ENCODE measurements around the gene OLFM4. TPM values are rescaled to one million over a fixed set of nuclear protein-coding genes. Genes with fewer than 3 reads are reported as not detected.

Gene OLFM4
- total and polyA plus RNA-seq, 9 donors = 0.07 to 0.98 (median 0.35) TPM; not detected in 1

- H3K9me3 ChIP-seq = no peaks in the 10 kb centered on the region
- DNase-seq = no peak
- H3K36me3 ChIP-seq = no peaks in the 10 kb centered on the region
- H3K27me3 ChIP-seq = no peaks in the 10 kb centered on the region
- no peaks in the 10 kb centered on the region for H3K4me1 ChIP-seq (ENCODE audit: insufficient read depth)
- H3K27ac ChIP-seq = no peak overlapping the region
- WGBS, 3 donors = 81 to 83% (median 82%) methylated on average over 1 of the region's 1 CpG
- H3K4me3 ChIP-seq = no peak overlapping the region
- TF ChIP-seq EP300 (IDR thresholded peaks at IDR 0.05) (no peak), CTCF (IDR thresholded peaks at IDR 0.05) (no peak), POLR2A (IDR thresholded peaks at IDR 0.05) (no peak)
- intact Hi-C loops (cut with DNase I) = no loop called here
These were observed 33.7 kb upstream of the OLFM4 start for GRCh38 chr13:52994865-52995264.

- 92 to 94% (median 93%) methylated on average over 2 of the region's 2 CpGs for WGBS, 3 donors
- intact Hi-C loops (cut with DNase I) = no loop called here
- Histone ChIP-seq H3K4me1 (ENCODE audit: insufficient read depth) (no peaks in the 10 kb centered on the region), H3K4me3 (no peak overlapping the region), H3K27me3 (no peaks in the 10 kb centered on the region), H3K27ac (no peak overlapping the region), H3K36me3 (no peaks in the 10 kb centered on the region), H3K9me3 (no peaks in the 10 kb centered on the region)
- no peak for DNase-seq
- TF ChIP-seq CTCF (IDR thresholded peaks at IDR 0.05) (no peak), EP300 (IDR thresholded peaks at IDR 0.05) (no peak), POLR2A (IDR thresholded peaks at IDR 0.05) (no peak)
These were observed 32.7 kb upstream of the OLFM4 start for GRCh38 chr13:52995946-52996345.

- 76 to 82% (median 76%) methylated on average over 5 of the region's 5 CpGs for WGBS, 3 donors
- Histone ChIP-seq H3K27me3 (no peaks in the 10 kb centered on the region), H3K36me3 (no peaks in the 10 kb centered on the region), H3K4me3 (no peak overlapping the region), H3K9me3 (no peaks in the 10 kb centered on the region), H3K4me1 (ENCODE audit: insufficient read depth) (no peaks in the 10 kb centered on the region), H3K27ac (no peak overlapping the region)
- no peak for DNase-seq
- intact Hi-C loops (cut with DNase I) = no loop called here
- no peak for TF ChIP-seq POLR2A (IDR thresholded peaks at IDR 0.05)
- no peak for TF ChIP-seq CTCF (IDR thresholded peaks at IDR 0.05)
- no peak for TF ChIP-seq EP300 (IDR thresholded peaks at IDR 0.05)
These were observed 30.4 kb upstream of the OLFM4 start for GRCh38 chr13:52997951-52998876.

- intact Hi-C loops (cut with DNase I) = no loop called here
- TF ChIP-seq POLR2A (IDR thresholded peaks at IDR 0.05) (no peak), EP300 (IDR thresholded peaks at IDR 0.05) (no peak), CTCF (IDR thresholded peaks at IDR 0.05) (no peak)
These were observed 29.4 kb upstream of the OLFM4 start for GRCh38 chr13:52999093-52999696.

More at GRCh38 chr13:52999093-52999696, 29.4 kb upstream of the OLFM4 start:
- Histone ChIP-seq H3K27me3 (no peaks in the 10 kb centered on the region), H3K36me3 (no peaks in the 10 kb centered on the region), H3K4me1 (ENCODE audit: insufficient read depth) (no peaks in the 10 kb centered on the region), H3K27ac (no peak overlapping the region), H3K4me3 (no peak overlapping the region), H3K9me3 (no peaks in the 10 kb centered on the region)
- WGBS, 3 donors = 67 to 74% (median 70%) methylated on average over 4 of the region's 4 CpGs
- DNase-seq = no peak
